ENCODE measurements around the gene IL27RA. TPM values are rescaled to one million over a fixed set of nuclear protein-coding genes. Genes with fewer than 3 reads are reported as not detected.

Gene IL27RA
- total RNA-seq = 4.5 and 14.1 TPM in 2 replicates

GRCh38 chr19:14031719-14032480, at the start of gene IL27RA:
Gene IL27RA (plus strand): TSS chr19:14031762. CDS start chr19:14031873, 111 bp downstream.

GRCh38 chr19:14006085-14006765, 25.3 kb upstream of the IL27RA start, which contains the start of gene RFX1:
Gene RFX1 (minus strand): TSS chr19:14006320. CDS start chr19:13993843, 12,477 bp downstream.

DNA sequence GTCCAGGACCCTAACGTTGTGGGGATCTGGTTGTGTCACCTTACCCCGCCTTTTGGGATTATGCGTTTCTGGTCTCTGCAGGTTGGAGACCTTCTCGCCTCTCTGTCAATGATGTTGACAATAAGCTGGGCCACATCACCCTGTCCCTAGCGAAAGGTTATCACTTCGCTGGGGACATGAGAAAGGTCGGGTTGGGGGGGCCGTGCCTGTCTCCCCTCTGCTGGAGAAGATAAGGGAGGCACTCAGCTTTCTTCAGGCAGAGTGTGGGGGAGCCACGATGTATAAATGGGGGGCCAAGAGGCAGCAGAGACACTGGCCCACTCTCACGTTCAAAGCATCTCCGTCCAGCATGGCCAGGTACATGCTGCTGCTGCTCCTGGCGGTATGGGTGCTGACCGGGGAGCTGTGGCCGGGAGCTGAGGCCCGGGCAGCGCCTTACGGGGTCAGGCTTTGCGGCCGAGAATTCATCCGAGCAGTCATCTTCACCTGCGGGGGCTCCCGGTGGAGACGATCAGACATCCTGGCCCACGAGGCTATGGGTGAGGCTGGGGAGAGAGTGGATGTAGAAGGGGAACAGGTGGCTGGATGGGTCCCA, 3.6 kb upstream of the IL27RA start, which contains the start of gene RLN3:
Gene RLN3 (plus strand): TSS at position 293 of the 595 bp plus-strand sequence. CDS start 57 bp downstream, at position 350.

DNA sequence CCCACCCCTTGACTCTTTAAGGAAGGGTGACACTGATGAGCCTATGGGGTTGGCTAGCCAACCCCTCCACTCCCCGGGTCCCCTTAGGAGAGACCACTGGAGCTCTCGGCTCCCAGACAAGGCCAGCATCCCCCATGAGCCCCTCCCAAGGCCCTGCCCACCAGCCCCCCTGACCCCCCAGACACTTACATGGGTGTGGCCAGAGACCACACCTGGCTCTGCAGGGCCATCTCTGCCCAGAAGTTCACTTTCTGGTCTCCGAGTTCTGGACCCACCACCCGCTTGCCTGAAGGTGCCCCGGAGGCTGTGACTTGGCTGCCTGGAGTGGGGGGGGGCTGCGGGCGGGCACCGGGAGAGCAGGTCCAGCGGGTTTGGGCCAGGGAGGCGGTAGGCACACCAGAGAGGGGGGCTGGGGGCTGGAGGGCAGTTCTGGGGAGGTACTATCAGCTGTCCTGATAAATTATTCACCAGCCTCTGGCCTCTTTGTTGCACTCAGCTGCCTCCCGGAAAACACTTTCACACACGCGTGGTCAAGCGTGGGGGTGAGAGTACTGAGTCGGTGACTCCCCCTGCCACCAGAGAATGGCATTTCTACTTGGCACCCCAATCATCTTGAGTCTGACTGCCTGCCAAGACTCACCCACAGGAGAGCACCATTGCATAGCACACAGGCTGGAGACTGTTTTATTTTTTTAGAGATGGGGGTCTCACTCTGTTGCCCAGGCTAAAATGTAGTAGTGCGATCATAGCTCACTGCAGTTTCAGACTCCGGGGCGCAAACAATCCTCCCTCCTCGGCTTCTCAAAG, 30.4 kb downstream of the IL27RA start, which contains the start of gene PALM3:
Gene PALM3 (minus strand): TSS at position 326 of the 807 bp plus-strand sequence. CDS start 96 bp downstream, at position 230.

DNA sequence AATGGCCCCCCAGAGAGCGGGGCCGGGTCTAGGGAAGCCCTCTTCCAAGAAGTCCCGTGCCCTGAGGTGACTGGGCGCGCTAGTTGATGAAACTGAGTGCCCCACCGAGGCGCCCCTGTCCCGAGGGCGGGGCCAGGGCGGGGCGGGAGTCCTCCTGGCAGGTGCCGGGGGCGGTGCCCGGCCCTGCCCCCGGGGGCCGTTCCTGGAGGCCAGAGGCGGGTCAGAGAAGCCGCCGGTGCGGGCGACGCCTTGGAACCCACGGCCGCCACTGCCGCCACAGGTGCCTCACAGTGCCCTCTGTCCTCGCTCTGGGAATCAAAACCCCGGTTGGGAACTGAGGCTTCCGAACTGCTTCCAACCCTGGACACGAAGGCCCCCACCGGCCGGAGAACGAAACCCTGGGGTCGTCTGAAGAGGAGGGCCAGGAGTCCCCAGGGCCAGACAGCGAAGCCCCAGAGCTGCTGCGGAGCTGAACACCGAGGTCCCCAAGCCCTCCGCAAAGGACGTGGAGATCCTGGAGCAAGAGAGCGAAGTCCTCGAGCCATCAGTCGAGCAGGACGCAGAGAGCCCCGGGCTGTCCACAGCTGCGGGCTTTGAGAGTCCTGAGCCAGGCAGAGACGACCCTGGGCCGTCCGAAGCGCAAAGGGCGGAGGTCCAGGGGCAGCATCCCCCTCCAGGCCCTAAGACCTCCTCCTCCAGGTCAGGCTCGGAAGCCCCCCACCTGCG, 41.1 kb downstream of the IL27RA start, which contains the start of gene MISP3:
Gene MISP3 (plus strand): TSS at position 252 of the 726 bp plus-strand sequence. CDS start 524 bp downstream, outside the sequence.

DNA sequence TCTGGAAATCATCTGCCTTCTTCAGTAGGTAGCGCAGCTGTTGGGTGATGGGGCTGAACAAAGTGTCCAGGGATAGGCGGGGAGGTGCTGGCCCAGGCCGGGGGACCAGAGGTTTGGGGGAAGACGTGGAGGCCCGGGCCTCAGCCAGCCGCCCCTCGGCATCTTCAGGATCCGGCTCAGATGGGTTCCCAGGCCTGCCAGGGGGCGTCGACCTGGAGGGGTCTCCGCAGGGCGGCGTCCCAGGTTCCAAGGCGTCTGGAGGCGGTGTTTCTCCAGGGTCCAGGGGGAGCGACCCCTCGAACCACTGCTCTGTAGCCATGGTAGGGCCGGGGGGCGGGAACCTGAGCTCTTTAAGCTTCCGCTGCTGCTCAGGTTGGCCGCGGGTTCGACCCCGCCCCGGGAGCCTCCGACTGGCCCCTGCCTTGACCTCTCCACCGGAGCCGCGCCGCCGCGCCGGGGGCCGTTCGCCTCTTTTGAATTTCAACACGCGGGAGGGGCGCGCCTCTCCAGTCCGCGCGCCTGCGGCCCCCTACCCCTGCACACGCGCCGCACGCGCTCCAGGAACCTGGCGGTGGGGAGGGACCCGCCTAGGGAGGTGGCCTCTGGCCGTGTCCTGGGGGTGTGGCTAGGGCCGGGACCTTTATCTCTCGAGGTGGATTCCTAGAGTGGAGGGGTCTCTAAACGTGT, 53.9 kb downstream of the IL27RA start, which contains the start of gene C19orf67:
Gene C19orf67 (minus strand): TSS at position 475 of the 687 bp plus-strand sequence. CDS start 156 bp downstream, at position 319.

GRCh38 chr19:14090509-14091080, 59.0 kb downstream of the IL27RA start, which contains the start of gene SAMD1:
Gene SAMD1 (minus strand): TSS chr19:14090751.

Other genes starting within 250 kb of the IL27RA start
- gene ZSWIM4, start 236.3 kb upstream of the IL27RA start, total RNA-seq = 16.6 and 22.8 TPM in 2 replicates
- gene NANOS3, start 154.6 kb upstream of the IL27RA start, total RNA-seq = 0.74 TPM in 1 of 2 replicates, not detected in the other
- gene BRME1, start 125.6 kb upstream of the IL27RA start, total RNA-seq = under 0.01 and 0.37 TPM in 2 replicates
- gene CC2D1A, start 125.6 kb upstream of the IL27RA start, total RNA-seq = 8.3 and 14.3 TPM in 2 replicates
- 3.9 and 4.8 TPM in 2 replicates for gene PODNL1, start 93.3 kb upstream of the IL27RA start, total RNA-seq
- gene DCAF15, start 79.3 kb upstream of the IL27RA start, total RNA-seq = 4.5 and 11.4 TPM in 2 replicates
- gene RFX1, start 25.4 kb upstream of the IL27RA start, total RNA-seq = 2.7 and 7.1 TPM in 2 replicates
- gene RLN3, start 3.6 kb upstream of the IL27RA start, total RNA-seq = not detected in 2 replicates
- gene PALM3, start 30.3 kb downstream of the IL27RA start, total RNA-seq = 0.30 and 0.92 TPM in 2 replicates
- 0.78 and 1.2 TPM in 2 replicates for gene MISP3, start 41.0 kb downstream of the IL27RA start, total RNA-seq
- not detected in 2 replicates for gene C19orf67, start 54.0 kb downstream of the IL27RA start, total RNA-seq
- 16.3 and 29.7 TPM in 2 replicates for gene SAMD1, start 59.0 kb downstream of the IL27RA start, total RNA-seq
- gene PRKACA, start 86.0 kb downstream of the IL27RA start, total RNA-seq = 54.9 and 77.4 TPM in 2 replicates
- 0.89 and 4.8 TPM in 2 replicates for gene ASF1B, start 104.8 kb downstream of the IL27RA start, total RNA-seq
- gene ADGRL1, start 174.4 kb downstream of the IL27RA start, total RNA-seq = 1.5 and 5.0 TPM in 2 replicates